Adipocyte (in vitro differentiated cells): Measurements from ENCODE around the gene SH3BP5.
A peak's percentile ranks its signal among the peaks of the same experiment; 100 is the strongest.

ENCODE experiments used
- DNase-seq: peaks from one replicate; pipeline ENCODE4 v3.0.0-alpha.2; 2015; ENCODE audit warnings: low read depth
- H3K27me3 ChIP-seq: replicated peaks from 2 replicates; pipeline ENCODE4 v1.7.0; 2013; ENCODE audit warnings: mild to moderate bottlenecking, low read length, moderate library complexity; ENCODE audit not compliant: control insufficient read depth, insufficient read depth
- H3K36me3 ChIP-seq: 2 replicates; pipeline ENCODE4 v1.7.0; 2013; ENCODE audit warnings: low read length, mild to moderate bottlenecking, moderate library complexity; ENCODE audit not compliant: control insufficient read depth, insufficient read depth, severe bottlenecking
- H3K4me1 ChIP-seq: 2 replicates; pipeline ENCODE4 v1.7.0; 2013; ENCODE audit warnings: mild to moderate bottlenecking, low read length, moderate library complexity; ENCODE audit not compliant: control insufficient read depth, insufficient read depth
- H3K4me3 ChIP-seq: 2 replicates; pipeline ENCODE4 v1.7.0; 2013; ENCODE audit warnings: mild to moderate bottlenecking, low read length, moderate library complexity
- H3K9ac ChIP-seq: 2 replicates; pipeline ENCODE4 v1.7.0; 2013; ENCODE audit warnings: mild to moderate bottlenecking, low read length, moderate library complexity
- H3K9me3 ChIP-seq: 2 replicates; pipeline ENCODE4 v1.7.0; 2013; ENCODE audit warnings: mild to moderate bottlenecking, low read length, moderate library complexity; ENCODE audit not compliant: control insufficient read depth

SH3BP5 gene

GRCh38 chr3:15294929-15295328 lies 37.5 kb downstream of the SH3BP5 start:
- H3K36me3 ChIP-seq: no peaks in the 10 kb centered on the region
- H3K9me3 ChIP-seq: no peaks in the 10 kb centered on the region
- H3K27me3 ChIP-seq: no peaks in the 10 kb centered on the region
- H3K4me1 ChIP-seq: peaks cover 32% of the 10 kb centered on the region
- H3K4me3 ChIP-seq: no peak overlapping the region
- H3K9ac ChIP-seq: no peak overlapping the region
- no peak for DNase-seq

- H3K4me1 ChIP-seq: peaks cover 39% of the 10 kb centered on the region
- no peaks in the 10 kb centered on the region for H3K9me3 ChIP-seq
- H3K9ac ChIP-seq: no peak overlapping the region
- H3K27me3 ChIP-seq: no peaks in the 10 kb centered on the region
- H3K4me3 ChIP-seq: no peak overlapping the region
- no peaks in the 10 kb centered on the region for H3K36me3 ChIP-seq
- DNase-seq: no peak
Observed at GRCh38 chr3:15292765-15293522, 39.4 kb downstream of the SH3BP5 start.

GRCh38 chr3:15291589-15292541 lies 40.5 kb downstream of the SH3BP5 start:
- no peak for DNase-seq
- H3K4me3 ChIP-seq: no peak overlapping the region
- no peaks in the 10 kb centered on the region for H3K9me3 ChIP-seq
- H3K36me3 ChIP-seq: no peaks in the 10 kb centered on the region
- H3K9ac ChIP-seq: no peak overlapping the region
- peaks cover 50% of the 10 kb centered on the region for H3K4me1 ChIP-seq
- H3K27me3 ChIP-seq: no peaks in the 10 kb centered on the region

GRCh38 chr3:15290736-15291135 lies 41.6 kb downstream of the SH3BP5 start:
- Histone ChIP-seq H3K4me3 (no peak overlapping the region), H3K9ac (no peak overlapping the region), H3K4me1 (peaks cover 47% of the 10 kb centered on the region), H3K9me3 (no peaks in the 10 kb centered on the region), H3K27me3 (no peaks in the 10 kb centered on the region), H3K36me3 (no peaks in the 10 kb centered on the region)
- DNase-seq: no peak

- DNase-seq: no peak
- no peak overlapping the region for H3K4me3 ChIP-seq
- H3K9ac ChIP-seq: no peak overlapping the region
- H3K36me3 ChIP-seq: no peaks in the 10 kb centered on the region
- H3K27me3 ChIP-seq: no peaks in the 10 kb centered on the region
- H3K9me3 ChIP-seq: no peaks in the 10 kb centered on the region
- peaks cover 40% of the 10 kb centered on the region for H3K4me1 ChIP-seq
Observed at GRCh38 chr3:15289661-15290060, 42.7 kb downstream of the SH3BP5 start.

- Histone ChIP-seq H3K9me3 (no peaks in the 10 kb centered on the region), H3K4me1 (peaks cover 43% of the 10 kb centered on the region), H3K27me3 (no peaks in the 10 kb centered on the region), H3K9ac (no peak overlapping the region), H3K4me3 (no peak overlapping the region), H3K36me3 (no peaks in the 10 kb centered on the region)
- no peak for DNase-seq
Observed at GRCh38 chr3:15288331-15289035, 43.9 kb downstream of the SH3BP5 start.

- Histone ChIP-seq H3K9me3 (no peaks in the 10 kb centered on the region), H3K4me3 (no peak overlapping the region), H3K9ac (peak overlapping the region; percentile 17), H3K4me1 (peaks cover 36% of the 10 kb centered on the region), H3K36me3 (no peaks in the 10 kb centered on the region), H3K27me3 (no peaks in the 10 kb centered on the region)
- peak; percentile 75 for DNase-seq
Observed at GRCh38 chr3:15287565-15288330, 44.6 kb downstream of the SH3BP5 start.

GRCh38 chr3:15286022-15286421 lies 46.4 kb downstream of the SH3BP5 start:
- no peak for DNase-seq
- peaks cover 27% of the 10 kb centered on the region for H3K4me1 ChIP-seq
- no peaks in the 10 kb centered on the region for H3K9me3 ChIP-seq
- no peak overlapping the region for H3K9ac ChIP-seq
- H3K4me3 ChIP-seq: no peak overlapping the region
- H3K36me3 ChIP-seq: no peaks in the 10 kb centered on the region
- H3K27me3 ChIP-seq: no peaks in the 10 kb centered on the region

GRCh38 chr3:15284121-15284889 lies 48.1 kb downstream of the SH3BP5 start:
- DNase-seq: peak; percentile 22
- Histone ChIP-seq H3K36me3 (no peaks in the 10 kb centered on the region), H3K4me3 (no peak overlapping the region)

GRCh38 chr3:15283702-15284101 lies 48.7 kb downstream of the SH3BP5 start:
- H3K4me3 ChIP-seq: no peak overlapping the region
- no peaks in the 10 kb centered on the region for H3K36me3 ChIP-seq
- H3K9ac ChIP-seq: no peak overlapping the region
- H3K27me3 ChIP-seq: no peaks in the 10 kb centered on the region
- no peak for DNase-seq
- peaks cover 34% of the 10 kb centered on the region for H3K4me1 ChIP-seq
- no peaks in the 10 kb centered on the region for H3K9me3 ChIP-seq

More at GRCh38 chr3:15284121-15284889, 48.1 kb downstream of the SH3BP5 start:
- H3K4me1 ChIP-seq: peaks cover 34% of the 10 kb centered on the region
- H3K9ac ChIP-seq: no peak overlapping the region
- no peaks in the 10 kb centered on the region for H3K9me3 ChIP-seq
- no peaks in the 10 kb centered on the region for H3K27me3 ChIP-seq
